PC-3 (cell line): ENCODE data around the gene TNFRSF12A. TPM values are rescaled to one million over a fixed set of nuclear protein-coding genes. Genes with fewer than 3 reads are reported as not detected.

Experiments
- ATAC-seq: fragments of 200-7000 bp; cut with Tn5 transposase; 2 replicates; pipeline ENCODE4 v1.9.1; 2020; ENCODE audit warnings: mild to moderate bottlenecking, moderate library complexity
- BruUV-seq: library from RNA; stranded (reverse); fragments of 400-500 nt; replicated peaks from 2 replicates; lab custom pipeline; 2021; lab: Mats Ljungman, UMichigan
- CTCF ChIA-PET: fragments of 300-600 bp; sonication (Branson Sonifier 250); formaldehyde crosslinking; loops from one replicate; lab custom pipeline; 2022; ENCODE audit warnings: antibody characterized with exemption; lab: Charles Lee
- POLR2A ChIA-PET: fragments of 300-600 bp; sonication (Branson Sonifier 250); formaldehyde crosslinking; loops from one replicate; lab custom pipeline; 2022; ENCODE audit warnings: antibody characterized with exemption; ENCODE audit not compliant: unreplicated experiment; lab: Charles Lee
- DNase-seq: peaks from one replicate; pipeline ENCODE4 v3.0.0-alpha.2; 2015
- H2AFZ ChIP-seq: fragments of 300-600 bp; sonication (generic); 2 replicates; pipeline ENCODE4 v1.6.0; 2016; ENCODE audit warnings: antibody characterized with exemption, low read length
- H3F3A ChIP-seq: fragments of 300-600 bp; sonication (generic); one replicate; pipeline ENCODE4 v1.6.0; 2017; ENCODE audit warnings: antibody characterized with exemption, low read length, control low read depth, mild to moderate bottlenecking; ENCODE audit not compliant: unreplicated experiment
- H3K27ac ChIP-seq: fragments of 300-600 bp; sonication (generic); 2 replicates; pipeline ENCODE4 v1.5.1; 2016; ENCODE audit warnings: mild to moderate bottlenecking, low read length
- H3K27me3 ChIP-seq: fragments of 300-600 bp; sonication (generic); 2 replicates; pipeline ENCODE4 v1.6.1; 2016; ENCODE audit warnings: low read length, mixed read lengths
- H3K36me3 ChIP-seq: fragments of 300-600 bp; sonication (generic); 2 replicates; pipeline ENCODE4 v1.6.1; 2016; ENCODE audit warnings: low read depth, mixed run types, low read length, mixed read lengths
- H3K4me1 ChIP-seq: fragments of 300-600 bp; sonication (generic); 2 replicates; pipeline ENCODE4 v1.5.1; 2016; ENCODE audit warnings: low read length; ENCODE audit not compliant: insufficient read depth
- H3K4me2 ChIP-seq: fragments of 300-600 bp; sonication (generic); 2 replicates; pipeline ENCODE4 v1.6.0; 2016; ENCODE audit warnings: low read length
- H3K4me3 ChIP-seq: fragments of 300-600 bp; sonication (generic); 2 replicates; pipeline ENCODE4 v1.5.1; 2016; ENCODE audit warnings: mild to moderate bottlenecking, low read length, mixed read lengths
- H3K79me2 ChIP-seq: fragments of 300-600 bp; sonication (generic); 2 replicates; pipeline ENCODE4 v1.6.1; 2017; ENCODE audit warnings: low read length, mixed read lengths
- H3K9ac ChIP-seq: fragments of 300-600 bp; sonication (generic); 2 replicates; pipeline ENCODE4 v1.6.0; 2016; ENCODE audit warnings: mild to moderate bottlenecking, low read length
- H3K9me2 ChIP-seq: fragments of 300-600 bp; sonication (generic); replicated peaks from 2 replicates; pipeline ENCODE4 v1.6.1; 2016; ENCODE audit warnings: mixed run types, low read length, mixed read lengths
- H3K9me3 ChIP-seq: fragments of 300-600 bp; sonication (generic); 2 replicates; pipeline ENCODE4 v1.6.1; 2016; ENCODE audit warnings: low read length, mixed read lengths
- H4K20me1 ChIP-seq: fragments of 300-600 bp; sonication (generic); 2 replicates; pipeline ENCODE4 v1.6.1; 2016; ENCODE audit warnings: low read length, mixed read lengths
- CTCF ChIP-seq: fragments of 300-600 bp; sonication (generic); conservative IDR thresholded peaks from 2 replicates; pipeline ENCODE4 v1.5.1; 2017; ENCODE audit warnings: antibody characterized with exemption, low read depth, mild to moderate bottlenecking, low read length
- EZH2 ChIP-seq: fragments of 300-600 bp; sonication (generic); IDR thresholded peaks from one replicate; pipeline ENCODE4 v1.6.1; 2017; ENCODE audit warnings: antibody characterized with exemption, mild to moderate bottlenecking, low read length; ENCODE audit not compliant: unreplicated experiment
- EZH2phosphoT487 ChIP-seq: fragments of 300-600 bp; sonication (generic); IDR thresholded peaks from 2 replicates; pipeline ENCODE4 v1.6.1; 2018; ENCODE audit warnings: mild to moderate bottlenecking, antibody characterized with exemption, low read length, borderline replicate concordance
- intact Hi-C: fragments of 100-400 bp; cut with micrococcal nuclease; formaldehyde crosslinking; loops from 2 replicates; pipeline ENCODE4 v1.9.0; 2023
- total RNA-seq: library from RNA; depleted of rRNA; stranded (reverse); fragments of >200 nt; gene quantifications from 2 replicates; pipeline ENCODE4 v1.2.3, GENCODE V29; 2014

TNFRSF12A gene
- total RNA-seq, 1 experiment from 2014 or later = 713 TPM

GRCh38 chr16:3023669-3024478, 3.7 kb downstream of the TNFRSF12A start, which contains the start of the genes HCFC1R1 and THOC6:
Gene HCFC1R1 (minus strand): TSS chr16:3023942. CDS start chr16:3023941, 1 bp downstream.
Gene THOC6 (plus strand): TSS chr16:3024035. CDS start chr16:3024327, 292 bp downstream.
- Histone ChIP-seq H3K4me3 (peak within 1 kb of the TSS; percentile 94), H3K36me3 (peaks cover 10% of the 10 kb centered on the region), H3K27ac (peak within 1 kb of the TSS; percentile 100), H3K9ac (peak within 1 kb of the TSS; percentile 91), H3K9me3 (no peaks in the 10 kb centered on the region), H3K4me2 (peak within 1 kb of the TSS; percentile 99), H4K20me1 (no peaks in the 10 kb centered on the region), H3K4me1 (peaks cover 23% of the 10 kb centered on the region), H3K9me2 (no peaks in the 10 kb centered on the region), H3K27me3 (no peaks in the 10 kb centered on the region), H2AFZ (no peak within 1 kb of the TSS), H3F3A (no peaks in the 10 kb centered on the region), H3K79me2 (peaks cover 12% of the 10 kb centered on the region)
- ATAC-seq (peak; percentile 35), DNase-seq (peak; percentile 96)
- ChIA-PET CTCF (interaction anchor here (0.5 to 1.8 kb wide), 3 partner anchors 8 to 14 kb away, joined by 3 to 6 read pairs (median 3); no protein-coding TSS in a partner anchor), POLR2A (interaction anchor here (0.6 kb wide), 2 partner anchors 367 to 1409 kb away, joined by 3 to 5 read pairs; no protein-coding TSS in a partner anchor)
- BruUV-seq = TSS peak; percentile 1
- TF ChIP-seq EZH2 (no peak), CTCF (no peak), EZH2phosphoT487 (no peak)
- intact Hi-C loops = loop anchor here (1.0 kb wide), 1 partner anchor 44 kb away; the partner anchor contains the start of gene PKMYT1

- Histone ChIP-seq H3K4me1 (peaks cover 23% of the 10 kb centered on the region), H3K9ac (no peak overlapping the region), H3K36me3 (peaks cover 10% of the 10 kb centered on the region), H2AFZ (no peak overlapping the region), H3K4me2 (no peak overlapping the region), H3K9me2 (no peaks in the 10 kb centered on the region), H3K27ac (no peak overlapping the region), H3F3A (no peaks in the 10 kb centered on the region), H4K20me1 (no peaks in the 10 kb centered on the region), H3K4me3 (no peak overlapping the region), H3K79me2 (peaks cover 12% of the 10 kb centered on the region), H3K9me3 (no peaks in the 10 kb centered on the region), H3K27me3 (no peaks in the 10 kb centered on the region)
- no TSS peak for BruUV-seq
- CTCF ChIA-PET = no interaction called here
- ATAC-seq = no peak
- intact Hi-C loops = no loop called here
- TF ChIP-seq EZH2 (no peak), CTCF (no peak), EZH2phosphoT487 (no peak)
- DNase-seq = no peak
- POLR2A ChIA-PET = no interaction called here
Measured at GRCh38 chr16:3025032-3026002, 5.1 kb downstream of the TNFRSF12A start.
